Measurements from ENCODE around the gene DNAJB11. TPM values are rescaled to one million over a fixed set of nuclear protein-coding genes. Genes with fewer than 3 reads are reported as not detected.
"Not testable (repeated sequence)": the region's sequence is repeated elsewhere in the genome, so short reads cannot be mapped to it uniquely, and the experiment has no call there.

The DNAJB11 gene
- total RNA-seq, 1 experiment from 2014 or later = 181 TPM

DNA sequence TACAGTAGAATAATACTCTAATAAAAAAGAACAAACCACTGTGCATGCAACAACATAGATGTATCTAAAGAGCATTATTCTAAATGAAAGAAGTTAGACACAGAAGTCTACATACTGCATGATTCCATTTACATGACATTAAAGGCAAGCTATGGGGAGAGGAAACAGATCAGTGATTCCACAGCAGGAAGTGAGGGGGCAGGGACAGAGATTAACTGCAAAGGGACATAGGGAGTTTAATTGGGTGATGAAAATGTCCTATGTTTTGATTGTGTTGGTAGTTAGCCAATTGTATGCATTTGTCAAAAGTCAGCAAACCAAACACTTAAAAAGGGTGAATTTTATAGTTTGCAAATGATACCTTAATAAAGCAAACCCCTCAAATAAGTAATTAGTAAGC, 40.1 kb upstream of the DNAJB11 start:
- CTCF ChIA-PET = no interaction called here
- intact Hi-C loops (cut with micrococcal nuclease; ENCODE audit: unreplicated experiment) = no loop called here
- H3K9me3 Mint-ChIP-seq (ENCODE audit: low read depth, unreplicated experiment) = no peaks in the 10 kb centered on the region
- BruUV-seq (replicated peaks) = no TSS peak
- H3K4me1 Mint-ChIP-seq (ENCODE audit: low read depth, unreplicated experiment) = no peaks in the 10 kb centered on the region
- DNase-seq = no peak
- H3K36me3 Mint-ChIP-seq (ENCODE audit: insufficient read depth, unreplicated experiment) = no peaks in the 10 kb centered on the region
- TF ChIP-seq, protein P1, sequence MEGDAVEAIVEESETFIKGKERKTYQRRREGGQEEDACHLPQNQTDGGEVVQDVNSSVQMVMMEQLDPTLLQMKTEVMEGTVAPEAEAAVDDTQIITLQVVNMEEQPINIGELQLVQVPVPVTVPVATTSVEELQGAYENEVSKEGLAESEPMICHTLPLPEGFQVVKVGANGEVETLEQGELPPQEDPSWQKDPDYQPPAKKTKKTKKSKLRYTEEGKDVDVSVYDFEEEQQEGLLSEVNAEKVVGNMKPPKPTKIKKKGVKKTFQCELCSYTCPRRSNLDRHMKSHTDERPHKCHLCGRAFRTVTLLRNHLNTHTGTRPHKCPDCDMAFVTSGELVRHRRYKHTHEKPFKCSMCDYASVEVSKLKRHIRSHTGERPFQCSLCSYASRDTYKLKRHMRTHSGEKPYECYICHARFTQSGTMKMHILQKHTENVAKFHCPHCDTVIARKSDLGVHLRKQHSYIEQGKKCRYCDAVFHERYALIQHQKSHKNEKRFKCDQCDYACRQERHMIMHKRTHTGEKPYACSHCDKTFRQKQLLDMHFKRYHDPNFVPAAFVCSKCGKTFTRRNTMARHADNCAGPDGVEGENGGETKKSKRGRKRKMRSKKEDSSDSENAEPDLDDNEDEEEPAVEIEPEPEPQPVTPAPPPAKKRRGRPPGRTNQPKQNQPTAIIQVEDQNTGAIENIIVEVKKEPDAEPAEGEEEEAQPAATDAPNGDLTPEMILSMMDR (IDR thresholded peaks at IDR 0.05; ENCODE audit: unreplicated experiment) = no peak
- no peak overlapping the region for H3K27ac Mint-ChIP-seq (ENCODE audit: unreplicated experiment)
- H3K27me3 Mint-ChIP-seq (ENCODE audit: unreplicated experiment) = peaks cover 13% of the 10 kb centered on the region
- no peak overlapping the region for H3K4me3 Mint-ChIP-seq (ENCODE audit: low read depth, unreplicated experiment)

DNA sequence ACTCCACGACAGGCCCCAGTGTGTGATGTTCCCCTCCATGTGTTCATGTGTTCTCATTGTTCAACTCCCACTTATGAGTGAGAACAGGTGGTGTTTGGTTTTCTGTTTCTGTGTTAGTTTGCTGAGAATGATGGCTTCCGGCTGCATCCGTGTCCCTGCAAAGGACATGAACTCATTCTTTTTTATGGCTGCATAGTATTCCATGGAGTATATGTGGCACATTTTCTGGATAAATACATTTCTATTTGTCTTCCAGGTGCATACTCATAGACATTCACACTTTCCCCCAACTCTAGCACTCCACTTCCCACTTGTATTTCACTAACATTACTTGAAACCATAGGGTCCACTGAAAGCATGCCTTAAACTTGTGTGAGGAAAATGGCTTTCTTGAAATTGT, 38.8 kb upstream of the DNAJB11 start:
- H3K9me3 Mint-ChIP-seq (ENCODE audit: low read depth, unreplicated experiment); DNase-seq; intact Hi-C loops (cut with micrococcal nuclease; ENCODE audit: unreplicated experiment); H3K27ac Mint-ChIP-seq (ENCODE audit: unreplicated experiment); CTCF ChIA-PET; H3K4me3 Mint-ChIP-seq (ENCODE audit: low read depth, unreplicated experiment); BruUV-seq (replicated peaks); H3K4me1 Mint-ChIP-seq (ENCODE audit: low read depth, unreplicated experiment); H3K36me3 Mint-ChIP-seq (ENCODE audit: insufficient read depth, unreplicated experiment): not testable (repeated sequence)
- H3K27me3 Mint-ChIP-seq (ENCODE audit: unreplicated experiment) = peaks cover 13% of the 10 kb centered on the region

DNA sequence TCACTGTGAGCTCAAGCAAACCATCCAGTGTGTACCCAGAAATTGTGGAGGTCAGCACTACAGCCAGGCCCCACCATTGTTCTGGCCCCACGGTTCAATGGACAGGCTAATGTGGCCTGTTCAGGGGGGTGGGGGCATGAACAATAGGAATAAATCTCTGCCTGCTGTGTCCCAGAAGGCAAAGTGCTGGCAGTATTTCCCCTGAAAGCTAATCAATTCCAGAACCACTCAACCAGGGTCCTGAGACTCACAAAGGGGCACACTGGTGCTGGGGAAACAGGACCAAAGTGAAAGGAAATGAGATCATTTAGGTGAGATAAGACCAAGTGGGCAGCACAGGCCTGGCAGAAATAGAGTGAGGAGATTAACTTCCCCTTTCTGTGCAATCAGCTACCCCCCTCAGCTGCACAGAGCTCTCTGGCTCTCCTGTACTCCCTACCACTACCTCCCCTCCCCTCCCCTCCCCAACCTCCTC, 37.9 kb upstream of the DNAJB11 start:
- TF ChIP-seq, protein P1 (IDR thresholded peaks at IDR 0.05; ENCODE audit: unreplicated experiment) = no peak
- Mint-ChIP-seq H3K4me1 (ENCODE audit: low read depth, unreplicated experiment) (no peaks in the 10 kb centered on the region), H3K27me3 (ENCODE audit: unreplicated experiment) (peaks cover 10% of the 10 kb centered on the region), H3K9me3 (ENCODE audit: low read depth, unreplicated experiment) (no peaks in the 10 kb centered on the region), H3K4me3 (ENCODE audit: low read depth, unreplicated experiment) (no peak overlapping the region), H3K36me3 (ENCODE audit: insufficient read depth, unreplicated experiment) (no peaks in the 10 kb centered on the region), H3K27ac (ENCODE audit: unreplicated experiment) (no peak overlapping the region)
- CTCF ChIA-PET = interaction anchor here (0.7 kb wide), 1 partner anchor 119 kb away, joined by 4 read pairs; no protein-coding TSS in a partner anchor
- no peak for DNase-seq
- intact Hi-C loops (cut with micrococcal nuclease; ENCODE audit: unreplicated experiment) = no loop called here
- no TSS peak for BruUV-seq (replicated peaks)

DNA sequence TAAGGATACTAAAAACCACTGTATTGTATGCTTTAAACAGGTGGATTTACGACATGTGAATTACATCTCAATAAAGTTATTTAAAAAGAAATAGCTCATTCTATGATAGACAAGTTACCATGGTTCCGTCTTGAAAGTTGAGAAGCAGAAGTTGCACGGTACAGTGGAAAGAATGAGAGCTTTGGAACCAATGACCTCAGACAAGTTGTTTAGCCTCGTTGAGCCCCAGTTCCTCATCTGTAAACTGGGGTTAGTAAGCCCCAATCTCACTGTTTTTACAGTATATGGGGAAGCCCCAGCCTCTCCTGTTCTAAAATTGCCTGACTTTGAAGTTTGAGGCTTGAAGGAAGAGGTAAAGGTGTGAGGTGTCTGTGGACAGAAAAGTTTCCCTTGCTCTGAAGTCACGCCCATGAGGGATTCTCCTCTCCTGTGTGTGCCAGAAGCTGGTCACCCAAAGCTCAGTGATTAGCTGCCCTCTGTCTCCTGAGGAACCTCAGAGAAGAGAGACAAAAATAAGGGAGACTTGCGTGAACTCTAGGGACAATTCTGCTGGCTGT, 36.3 kb upstream of the DNAJB11 start:
- no peak overlapping the region for H3K4me3 Mint-ChIP-seq (ENCODE audit: low read depth, unreplicated experiment)
- no peak overlapping the region for H3K27ac Mint-ChIP-seq (ENCODE audit: unreplicated experiment)
- intact Hi-C loops (cut with micrococcal nuclease; ENCODE audit: unreplicated experiment) = no loop called here
- CTCF ChIA-PET = interaction anchor here (0.5 to 0.7 kb wide), 3 partner anchors 96 to 680 kb away, joined by 3 to 6 read pairs (median 4); no protein-coding TSS in a partner anchor
- DNase-seq = no peak
- H3K27me3 Mint-ChIP-seq (ENCODE audit: unreplicated experiment) = no peaks in the 10 kb centered on the region
- no peaks in the 10 kb centered on the region for H3K36me3 Mint-ChIP-seq (ENCODE audit: insufficient read depth, unreplicated experiment)
- H3K4me1 Mint-ChIP-seq (ENCODE audit: low read depth, unreplicated experiment) = no peaks in the 10 kb centered on the region
- no peaks in the 10 kb centered on the region for H3K9me3 Mint-ChIP-seq (ENCODE audit: low read depth, unreplicated experiment)
- TF ChIP-seq, protein P1 (IDR thresholded peaks at IDR 0.05; ENCODE audit: unreplicated experiment) = no peak
- no TSS peak for BruUV-seq (replicated peaks)

Measured in Calu3 (cell line).